Activated CD4-positive, alpha-beta T cell treated with anti-CD3 and anti-CD28 coated beads, Interleukin-2, amount 50 U/mL, for 1 hour (primary cell): ENCODE data around the gene RAD51B.

Experiments
- DNase-seq: peaks from one replicate; pipeline ENCODE4 v3.0.0-alpha.2; 2020

The RAD51B gene

GRCh38 chr14:68399971-68400370 lies 580.4 kb downstream of the RAD51B start:
- DNase-seq: no peak

DNA sequence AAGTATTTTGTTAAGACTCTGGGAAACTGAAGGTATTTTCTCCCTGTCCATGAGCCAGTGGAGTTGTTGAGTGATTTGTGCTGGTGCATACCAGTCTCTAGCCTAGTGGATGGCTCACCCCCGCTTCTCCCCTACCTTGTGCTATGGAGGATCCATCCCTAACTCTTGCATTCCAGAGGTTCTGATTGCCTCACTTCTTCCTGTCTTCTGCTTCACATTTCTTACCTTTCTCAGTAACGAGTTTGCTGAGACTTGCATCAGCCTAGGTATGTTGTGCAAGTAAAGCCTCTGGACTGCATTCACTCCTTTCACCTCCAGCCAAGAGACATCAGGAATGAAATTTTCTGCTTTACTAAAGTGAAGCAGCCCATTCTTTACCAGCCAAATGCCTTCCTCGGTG lies 581.7 kb downstream of the RAD51B start:
- DNase-seq: no peak

- DNase-seq: no peak
These were observed 582.3 kb downstream of the RAD51B start for GRCh38 chr14:68401855-68402254.

GRCh38 chr14:68402525-68403101 lies 583.0 kb downstream of the RAD51B start:
- no peak for DNase-seq

DNA sequence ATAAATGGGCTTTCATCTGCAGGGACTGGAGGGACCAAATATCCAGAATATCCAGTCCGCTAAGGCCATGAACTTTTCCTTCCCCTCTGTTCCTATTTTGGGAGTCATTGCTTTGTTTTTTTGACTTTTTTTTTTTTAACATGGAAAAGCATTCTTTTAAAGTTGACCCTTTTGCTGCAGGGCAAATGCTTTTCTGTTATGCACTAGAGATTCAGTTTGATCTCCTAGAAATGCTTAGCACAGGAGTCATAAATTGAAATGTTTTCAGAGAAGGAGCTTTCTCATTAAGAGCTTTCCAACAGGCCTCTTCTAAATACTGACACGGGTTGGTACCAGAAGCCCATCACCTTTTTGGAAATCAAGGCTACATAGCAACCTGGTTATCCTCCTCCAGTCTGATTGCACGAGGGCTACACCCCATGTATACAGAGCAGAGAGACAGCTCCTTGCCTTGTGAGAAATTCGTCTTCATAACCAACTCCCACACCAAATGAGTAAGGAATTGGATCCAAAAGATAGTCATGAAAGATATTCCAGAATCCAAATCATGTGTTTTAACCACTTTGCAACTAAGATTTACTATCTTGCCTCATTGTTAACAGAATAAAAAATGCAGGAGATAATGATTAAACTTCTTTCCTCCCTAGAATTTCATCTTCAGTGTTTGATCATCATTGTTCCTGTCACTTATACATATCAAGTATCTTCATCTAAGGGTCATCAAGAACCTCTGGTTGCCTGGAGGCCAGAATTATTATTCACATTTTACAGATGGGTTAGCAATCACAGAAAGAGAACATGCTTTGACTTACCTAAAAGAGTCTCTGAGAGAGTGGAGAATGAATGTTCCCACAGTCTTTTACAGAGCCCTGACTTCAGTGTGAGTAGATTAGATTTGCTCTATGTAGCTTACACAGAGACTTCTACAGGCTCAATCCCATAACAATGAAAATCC lies 583.9 kb downstream of the RAD51B start:
- DNase-seq: no peak

DNA sequence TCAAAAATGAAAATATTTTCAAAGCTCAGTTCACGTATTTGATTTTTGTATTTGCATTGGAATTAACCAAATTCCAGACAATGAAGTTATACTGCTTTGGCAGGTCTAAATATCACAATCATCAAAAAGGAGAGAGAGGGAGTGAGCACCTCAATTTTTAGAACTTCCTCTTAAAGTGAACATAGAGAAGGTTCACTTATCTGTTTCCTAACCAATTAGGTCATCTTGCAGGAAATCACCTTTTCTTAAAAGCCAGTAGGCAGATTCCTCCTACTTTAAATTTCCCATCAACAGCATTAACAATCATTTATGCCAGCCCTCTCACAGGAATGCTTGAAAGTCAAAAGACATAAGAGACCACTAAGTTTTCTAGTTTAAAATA lies 584.6 kb downstream of the RAD51B start:
- DNase-seq: no peak

- DNase-seq: peak; percentile 1
These were observed 585.1 kb downstream of the RAD51B start for GRCh38 chr14:68404652-68405183.

GRCh38 chr14:68405961-68406360 lies 586.4 kb downstream of the RAD51B start:
- DNase-seq: no peak

GRCh38 chr14:68407285-68407684 lies 587.7 kb downstream of the RAD51B start:
- no peak for DNase-seq

DNA sequence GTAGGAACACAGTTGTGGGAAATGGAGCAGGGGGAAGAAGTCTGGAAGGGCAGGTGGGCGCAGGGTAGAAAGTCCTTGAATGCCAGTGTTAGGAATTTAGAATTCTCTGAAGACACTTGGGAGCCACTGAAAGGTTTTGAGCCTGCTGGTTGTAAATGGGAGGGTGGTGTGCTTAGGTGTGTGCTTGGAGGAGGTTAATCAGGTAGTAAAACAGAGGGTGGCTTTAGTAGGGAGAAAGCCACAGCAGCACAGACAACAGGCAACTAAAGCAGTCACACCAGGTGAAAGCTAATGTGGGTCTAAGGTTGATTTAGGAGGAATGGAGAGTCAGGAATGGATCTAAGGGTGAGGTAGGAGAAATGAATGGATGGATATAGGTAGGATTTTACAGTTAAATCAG lies 588.2 kb downstream of the RAD51B start:
- DNase-seq: no peak

GRCh38 chr14:68408680-68409079 lies 589.1 kb downstream of the RAD51B start:
- no peak for DNase-seq

DNA sequence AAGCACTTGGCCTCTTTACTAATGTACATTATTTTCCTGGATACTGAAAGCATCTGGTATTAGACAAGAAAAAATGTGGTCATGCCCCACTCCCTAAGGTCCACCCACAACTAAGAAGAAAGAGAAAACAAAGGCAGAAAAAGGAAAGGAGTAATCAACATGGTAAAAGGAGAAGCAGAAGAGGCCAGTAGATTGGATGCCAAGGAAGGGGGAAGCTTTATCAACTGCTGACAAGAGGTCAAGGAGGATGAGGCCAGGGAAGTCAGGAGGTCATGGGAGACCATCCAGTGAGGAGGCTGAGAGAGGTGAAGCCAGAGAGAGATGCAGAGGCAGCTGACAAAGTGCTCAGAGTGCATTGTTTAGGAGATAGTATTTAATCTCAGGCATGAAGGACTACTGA lies 589.8 kb downstream of the RAD51B start:
- DNase-seq: no peak

GRCh38 chr14:68412505-68413465 lies 593.2 kb downstream of the RAD51B start:
- no peak for DNase-seq

GRCh38 chr14:68413509-68413908 lies 593.9 kb downstream of the RAD51B start:
- DNase-seq: no peak

DNA sequence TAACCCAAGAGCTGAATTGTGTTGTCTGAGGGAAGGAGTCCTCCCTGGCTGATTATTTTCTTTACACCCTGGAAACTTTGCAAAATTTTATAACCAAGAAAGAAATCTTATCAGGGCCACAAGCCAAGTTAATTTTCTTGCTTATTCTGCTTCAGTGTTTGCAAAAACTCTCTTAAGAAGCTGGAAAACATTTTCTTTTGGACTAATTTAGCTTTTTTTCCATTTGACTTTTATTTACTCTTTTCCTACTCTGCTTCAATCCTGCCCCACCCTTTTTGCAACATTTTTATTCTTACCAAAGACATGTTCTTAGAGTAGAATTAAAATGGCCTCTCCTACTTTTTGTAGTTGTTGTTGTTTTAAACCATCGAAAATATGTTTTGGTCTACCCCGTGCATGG lies 594.5 kb downstream of the RAD51B start:
- no peak for DNase-seq

- no peak for DNase-seq
These were observed 596.6 kb downstream of the RAD51B start for GRCh38 chr14:68416171-68416570.

- DNase-seq: no peak
These were observed 597.6 kb downstream of the RAD51B start for GRCh38 chr14:68417009-68417650.

GRCh38 chr14:68418174-68419118 lies 598.9 kb downstream of the RAD51B start:
- no peak for DNase-seq

- no peak for DNase-seq
These were observed 600.8 kb downstream of the RAD51B start for GRCh38 chr14:68420350-68420749.

DNA sequence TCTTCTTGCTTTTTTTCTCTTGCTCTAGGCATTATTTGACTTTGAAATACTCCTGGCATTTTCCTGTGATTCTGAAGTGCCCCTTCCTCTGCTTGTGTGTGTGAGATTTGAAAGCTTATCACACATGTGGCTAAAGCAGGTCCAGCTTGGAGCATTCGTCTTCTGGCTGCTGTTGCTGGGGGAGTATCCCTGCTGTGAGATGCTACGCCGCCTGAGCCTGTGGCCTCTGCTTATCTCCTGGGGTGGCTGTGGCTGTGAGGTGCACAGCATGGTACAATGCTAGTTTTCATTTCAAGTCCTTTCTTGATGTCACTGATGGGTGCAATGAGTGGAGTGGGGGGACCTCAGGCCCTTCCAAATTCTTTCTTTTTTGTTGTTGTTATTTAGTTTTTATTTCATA lies 601.5 kb downstream of the RAD51B start:
- no peak for DNase-seq

DNA sequence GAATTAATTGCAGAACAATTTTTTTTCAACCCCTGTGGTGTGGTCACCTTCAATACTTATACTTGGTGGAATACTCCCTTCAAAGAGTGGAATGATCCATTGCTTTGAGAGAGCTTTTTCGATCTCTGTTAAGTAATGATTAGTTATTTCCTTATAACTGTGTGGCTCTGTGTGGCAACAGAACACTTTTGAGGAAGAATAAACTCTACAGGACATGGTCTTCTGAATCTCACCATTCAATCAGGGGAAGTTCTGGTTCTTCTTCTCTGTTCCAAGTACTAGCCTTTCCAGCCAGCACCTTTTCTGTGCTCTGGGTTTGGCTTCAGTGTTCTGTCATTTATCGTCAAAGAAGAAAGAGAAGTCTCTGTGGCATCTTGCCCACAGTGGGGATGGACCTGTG lies 604.1 kb downstream of the RAD51B start:
- no peak for DNase-seq
